Measurements from ENCODE around the gene GNLY.

The GNLY gene

DNA sequence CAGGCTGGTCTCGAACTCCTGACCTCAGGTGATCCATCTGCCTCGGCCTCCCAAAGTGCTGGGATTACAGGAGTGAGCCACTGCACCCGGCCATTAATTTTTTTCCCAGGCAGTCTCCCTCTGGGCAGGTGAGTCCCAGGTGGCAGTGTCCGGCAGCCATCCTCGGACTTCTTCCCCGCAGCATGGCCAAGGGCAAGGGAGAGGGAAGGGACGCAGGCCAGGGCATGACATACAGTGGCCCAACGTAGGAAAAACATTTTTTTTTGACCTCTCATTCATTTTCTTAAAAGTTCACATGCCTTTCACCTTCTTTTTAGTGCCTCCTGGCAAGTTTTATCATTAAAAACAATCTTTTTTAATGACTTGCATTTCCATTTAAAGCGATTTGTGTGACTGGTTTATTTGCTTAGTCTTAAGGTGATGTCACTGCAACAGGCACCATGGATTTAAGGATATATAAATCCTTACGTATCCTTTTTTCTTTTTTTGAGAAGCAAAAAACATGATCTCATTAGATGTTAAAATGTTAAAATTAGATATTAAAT lies 36.6 kb downstream of the GNLY start:
- no peak for DNase-seq

DNA sequence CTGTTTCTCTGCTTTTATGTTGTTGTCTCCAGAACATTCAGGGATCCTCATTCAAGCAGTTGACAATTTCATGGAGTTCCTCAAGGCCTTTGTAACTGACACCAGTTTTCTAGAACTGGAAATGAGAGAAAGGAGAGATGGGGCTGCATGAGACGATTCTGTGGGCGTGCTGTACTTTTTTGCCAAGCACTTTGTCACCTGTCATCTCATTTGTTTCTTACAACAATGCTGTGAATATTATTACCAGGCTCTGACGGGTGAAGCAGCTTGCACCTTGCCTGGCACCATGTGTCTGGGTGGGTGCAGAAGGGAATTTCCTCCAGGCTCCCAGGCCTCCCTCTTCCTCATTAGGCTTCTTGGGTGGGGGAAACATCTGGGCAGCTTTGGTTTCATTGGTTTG lies 37.4 kb downstream of the GNLY start:
- no peak for DNase-seq

- no peak for DNase-seq
Measured at GRCh38 chr2:85732467-85733120, 38.4 kb downstream of the GNLY start.

DNA sequence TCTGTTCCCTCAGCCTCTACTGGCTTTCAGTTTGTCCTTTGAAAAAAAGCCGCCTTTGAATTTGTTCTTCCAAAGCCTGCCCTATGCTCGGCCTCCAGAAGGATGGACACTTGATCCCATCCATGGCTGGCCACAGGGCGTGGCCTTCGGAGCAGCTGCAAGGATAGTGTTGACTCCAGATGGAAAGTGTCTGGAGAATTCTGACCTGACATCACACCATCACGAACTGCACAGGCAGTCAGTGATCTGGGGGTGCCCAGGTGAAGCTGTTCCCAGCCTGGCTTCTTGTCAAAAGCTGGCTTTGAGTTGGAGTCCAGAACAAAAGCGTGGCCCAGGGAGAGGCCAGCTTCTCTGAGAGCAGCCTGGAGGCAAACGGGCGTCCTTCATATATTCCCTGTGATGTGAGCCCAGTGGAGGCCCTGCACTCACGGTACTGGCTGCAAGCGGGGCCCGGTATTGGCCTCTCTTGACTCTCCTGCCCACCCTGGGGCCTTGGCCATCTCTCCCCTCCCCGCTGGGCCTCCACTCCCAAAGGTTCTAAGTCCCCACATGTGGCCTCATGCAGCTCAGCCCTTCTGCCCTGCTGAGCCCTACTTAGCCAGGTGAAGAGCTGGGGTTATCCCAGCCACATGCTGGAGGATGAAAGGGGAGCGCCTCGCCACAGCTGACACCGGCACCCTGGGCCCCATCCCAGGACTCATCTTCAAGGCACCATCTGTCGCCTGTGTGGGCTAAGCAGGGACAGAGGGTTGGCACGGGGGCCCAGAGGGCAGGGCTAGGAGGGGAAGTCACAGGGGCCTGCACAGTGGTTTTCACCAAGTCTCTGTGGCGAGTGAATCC lies 39.2 kb downstream of the GNLY start:
- no peak for DNase-seq

- no peak for DNase-seq
Measured at GRCh38 chr2:85734015-85734414, 39.9 kb downstream of the GNLY start.

DNA sequence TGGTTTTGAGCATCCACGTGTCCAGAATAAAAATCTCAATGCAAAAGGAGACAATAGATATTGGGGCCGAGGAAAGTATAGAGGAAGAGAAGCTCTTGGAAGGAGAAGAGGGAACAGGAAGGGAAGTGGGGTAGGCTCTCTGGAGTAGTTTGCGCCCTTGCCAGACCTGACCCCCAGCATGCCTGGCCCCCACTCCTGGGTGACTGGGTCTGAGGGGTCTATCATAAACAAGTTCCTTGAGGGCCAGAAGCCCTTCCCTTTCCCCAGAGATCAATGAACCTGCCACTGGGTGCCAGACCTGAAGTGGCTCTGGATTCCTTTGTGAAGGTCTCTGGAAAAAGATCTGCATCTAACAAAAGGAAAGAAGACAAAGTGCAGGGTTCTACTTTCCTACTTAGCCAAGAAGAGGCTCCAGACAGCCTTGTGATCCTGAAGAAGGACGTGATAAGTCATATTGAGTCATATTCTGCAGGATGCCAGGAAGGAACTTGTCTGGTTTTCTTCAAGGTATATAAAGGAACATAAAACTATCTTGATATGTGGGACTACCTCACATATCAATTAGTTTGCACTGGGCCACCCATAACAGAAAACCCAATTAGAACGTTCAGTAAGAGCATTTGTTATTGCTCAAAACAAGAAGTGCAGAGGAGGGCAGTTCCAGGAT lies 40.9 kb downstream of the GNLY start:
- no peak for DNase-seq

GRCh38 chr2:85735691-85736090 lies 41.5 kb downstream of the GNLY start:
- DNase-seq, result no peak

GRCh38 chr2:85736456-85737355 lies 42.5 kb downstream of the GNLY start:
- DNase-seq, result no peak

DNA sequence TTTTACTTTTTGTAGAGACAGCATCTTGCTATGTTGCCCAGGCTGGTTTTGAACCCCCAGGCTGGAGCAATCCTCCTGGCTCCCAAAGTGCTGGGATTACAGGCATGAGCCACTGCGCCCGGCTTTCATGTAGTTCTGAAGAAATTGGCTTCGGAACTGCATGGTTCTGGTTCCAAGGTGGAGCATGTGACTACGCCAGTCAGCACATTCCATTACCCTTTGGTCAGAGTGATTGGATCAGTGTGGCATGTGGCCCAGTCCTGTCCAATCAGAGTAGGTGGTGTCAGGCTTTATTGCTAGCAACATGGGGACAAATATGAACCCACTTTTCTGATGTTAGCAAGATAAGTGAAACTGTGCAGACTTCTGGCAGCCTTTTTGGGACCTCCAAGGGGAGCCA lies 43.3 kb downstream of the GNLY start:
- DNase-seq, result no peak

DNA sequence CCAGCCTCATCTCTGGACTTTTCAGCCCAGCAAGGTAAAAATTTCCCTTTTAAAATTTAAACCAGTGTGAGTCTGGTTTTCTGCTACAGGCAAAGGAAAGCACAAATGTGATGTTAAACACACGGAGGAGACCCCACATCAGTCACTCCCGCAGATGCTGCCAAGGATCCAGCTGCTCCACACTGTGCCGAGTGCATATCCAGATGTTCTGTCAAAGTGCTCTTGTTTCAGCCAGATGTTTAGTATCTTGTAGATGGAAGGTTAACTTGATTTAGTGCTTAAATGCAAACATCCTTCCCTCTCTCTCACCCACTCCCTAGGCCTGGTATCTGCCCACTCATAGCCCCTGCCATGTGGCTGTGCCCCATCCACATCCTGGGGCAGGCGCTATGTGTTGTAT lies 43.8 kb downstream of the GNLY start:
- DNase-seq, result no peak

DNA sequence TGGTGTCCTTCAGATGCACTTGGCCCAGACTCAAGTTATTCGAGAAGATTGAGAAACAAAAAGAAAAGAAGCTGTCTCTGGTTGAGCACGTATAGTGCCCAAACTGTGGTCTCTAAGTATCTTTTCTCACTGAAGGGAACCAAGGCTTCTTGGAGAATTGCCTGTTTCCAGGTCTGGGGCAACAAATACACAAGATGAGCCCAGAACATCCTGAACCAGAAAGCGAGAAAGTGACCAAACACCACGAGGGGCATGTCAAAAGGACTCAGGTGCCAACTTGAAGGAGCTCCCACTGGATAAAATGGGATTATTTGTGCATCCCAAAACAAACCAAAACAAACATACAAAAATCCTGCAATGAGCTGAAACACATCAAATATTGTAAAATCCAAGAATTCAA lies 46.0 kb downstream of the GNLY start:
- no peak for DNase-seq

GRCh38 chr2:85741211-85741832 lies 47.2 kb downstream of the GNLY start:
- no peak for DNase-seq

DNA sequence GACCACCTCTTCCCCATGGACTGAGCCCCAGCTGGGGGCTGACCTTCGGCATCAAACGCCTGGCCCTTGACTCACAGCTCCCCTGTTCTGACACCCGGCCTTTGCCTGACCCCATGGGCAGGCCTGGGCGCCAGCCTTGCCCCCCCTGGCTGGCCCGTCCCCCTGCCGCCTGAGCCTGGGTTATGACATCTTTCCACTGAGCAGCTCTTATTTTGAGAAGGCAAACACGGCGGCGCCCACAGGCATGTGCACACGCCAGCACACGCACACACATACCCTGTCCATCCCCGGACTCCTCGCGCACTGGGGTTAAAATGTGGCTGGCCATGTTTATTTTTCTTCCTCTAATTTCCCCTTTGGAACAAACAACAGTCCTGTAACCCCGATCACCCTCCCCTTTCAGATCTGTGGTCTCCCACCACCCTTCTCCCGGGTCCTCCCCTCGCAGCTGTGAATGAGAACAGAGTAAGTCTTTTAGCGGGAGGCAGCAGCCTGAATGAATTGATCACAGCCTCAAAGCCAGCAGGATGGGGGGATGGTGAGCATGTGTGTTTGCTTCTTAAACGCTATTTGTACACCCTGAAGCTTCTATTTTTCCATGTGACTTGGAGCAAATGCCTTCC lies 47.8 kb downstream of the GNLY start:
- DNase-seq, result no peak

- DNase-seq, result no peak
Measured at GRCh38 chr2:85743304-85743978, 49.3 kb downstream of the GNLY start.

- no peak for DNase-seq
Measured at GRCh38 chr2:85744055-85744454, 49.9 kb downstream of the GNLY start.

DNA sequence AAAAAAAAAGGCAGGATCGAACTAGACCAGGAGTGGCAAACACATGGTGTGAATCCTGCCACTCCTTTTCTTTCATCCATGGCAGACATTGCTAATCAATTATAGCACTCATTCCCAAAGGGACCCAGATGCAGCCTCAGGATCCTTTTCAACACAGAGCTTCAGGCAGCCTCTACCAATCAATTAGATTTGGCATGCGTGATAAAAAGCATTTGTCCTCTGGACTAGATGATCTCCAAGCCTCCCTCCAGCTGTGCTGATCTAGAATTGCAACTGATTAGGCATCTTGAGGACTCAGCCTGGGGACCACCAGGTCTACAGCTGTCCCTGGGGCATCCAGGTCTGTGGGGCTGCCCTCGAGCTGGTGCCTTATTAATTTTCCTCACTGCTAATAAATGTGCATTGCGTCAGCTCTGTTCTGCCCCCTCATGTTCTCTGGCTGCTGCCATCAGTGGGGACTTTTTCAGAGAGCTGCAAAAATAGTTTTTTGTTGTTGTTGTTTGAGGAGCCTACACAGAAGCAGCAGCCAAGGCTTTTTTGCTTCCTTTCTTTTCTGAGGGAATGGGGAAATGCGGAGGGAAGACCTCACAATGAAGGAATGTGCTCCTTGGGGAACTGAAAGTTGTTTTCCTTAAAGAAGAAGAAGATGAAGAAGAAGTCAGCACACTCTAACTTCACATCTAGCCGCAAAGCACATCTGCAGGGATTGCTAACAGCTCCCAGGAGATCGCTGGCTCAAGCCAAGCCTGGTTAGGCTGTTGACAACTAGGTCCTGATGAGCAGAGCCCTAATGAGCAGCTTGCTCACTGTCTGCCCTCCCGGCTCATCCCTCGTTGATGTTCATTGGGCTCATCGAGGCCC lies 50.8 kb downstream of the GNLY start:
- no peak for DNase-seq

DNA sequence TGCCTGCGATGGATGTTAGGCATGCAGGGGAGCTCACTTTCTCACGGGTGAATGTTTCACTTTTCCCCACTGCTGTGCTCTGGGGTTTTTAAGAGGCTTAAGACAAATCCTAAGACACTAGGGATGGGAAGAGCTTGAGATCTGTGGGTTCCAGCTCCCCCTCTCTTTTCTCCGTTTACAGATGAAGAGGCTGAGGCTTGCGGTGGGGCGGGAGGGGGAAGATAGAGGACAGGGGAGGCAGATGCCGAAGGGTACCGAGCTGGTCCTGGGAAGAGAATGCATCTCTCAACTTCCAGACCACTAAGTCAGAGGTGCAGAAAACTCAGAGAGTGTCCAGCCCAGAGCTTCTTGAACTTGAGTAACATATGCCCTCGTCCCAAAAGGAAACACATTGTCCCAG lies 51.5 kb downstream of the GNLY start:
- no peak for DNase-seq

DNA sequence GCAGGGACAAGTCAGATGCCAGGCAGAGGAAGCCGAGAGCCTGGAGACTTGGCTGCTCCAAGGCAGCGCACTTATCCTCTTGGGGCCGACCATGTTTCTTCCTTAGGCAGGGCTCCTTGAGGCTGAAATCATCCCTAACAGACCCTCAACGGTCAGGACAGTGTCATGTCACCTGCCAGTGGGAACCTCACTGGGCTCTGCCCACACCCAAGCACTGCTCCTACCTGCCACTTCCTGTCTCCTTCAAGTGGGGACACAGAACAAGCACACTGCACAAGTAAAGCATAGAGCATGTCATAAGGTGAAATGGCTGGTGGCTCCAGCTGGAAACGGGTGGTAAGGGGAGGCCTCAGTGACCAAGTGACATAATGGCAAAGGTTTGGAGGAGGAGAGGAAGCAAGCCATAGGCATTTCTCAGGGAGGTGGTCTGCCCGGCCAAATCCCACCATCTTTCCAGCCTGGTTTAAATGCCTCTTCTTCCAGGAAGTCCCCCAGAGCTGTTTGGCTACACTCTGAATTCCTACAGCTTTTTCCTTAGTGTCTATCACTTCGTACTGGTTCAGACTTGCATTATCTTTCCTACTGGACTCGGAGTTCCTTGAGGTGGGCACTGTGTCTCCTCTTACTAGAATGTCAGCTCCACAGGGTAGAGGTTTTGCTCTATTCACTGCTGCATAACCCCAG lies 52.3 kb downstream of the GNLY start:
- no peak for DNase-seq

- DNase-seq, result no peak
Measured at GRCh38 chr2:85747441-85747840, 53.3 kb downstream of the GNLY start.
